Glomerular visceral epithelial cell (primary cell): Measurements from ENCODE around the gene IL6ST.

Experiments
- DNase-seq: peaks from one replicate; pipeline ENCODE4 v3.0.0-alpha.2; 2016; ENCODE audit errors: extremely low spot score

The IL6ST gene

GRCh38 chr5:55920784-55921183 lies 74.0 kb downstream of the IL6ST start:
- DNase-seq, result no peak

- no peak for DNase-seq
Measured at GRCh38 chr5:55919625-55920024, 75.1 kb downstream of the IL6ST start.

GRCh38 chr5:55918087-55919035 lies 76.4 kb downstream of the IL6ST start:
- peak; percentile 64 for DNase-seq

- no peak for DNase-seq
Measured at GRCh38 chr5:55917402-55918086, 77.2 kb downstream of the IL6ST start.

GRCh38 chr5:55916986-55917385 lies 77.8 kb downstream of the IL6ST start:
- no peak for DNase-seq

- DNase-seq, result no peak
Measured at GRCh38 chr5:55915783-55916182, 79.0 kb downstream of the IL6ST start.

- DNase-seq, result no peak
Measured at GRCh38 chr5:55914971-55915370, 79.8 kb downstream of the IL6ST start.

GRCh38 chr5:55913466-55914413 lies 81.0 kb downstream of the IL6ST start:
- DNase-seq, result peak; percentile 76

- DNase-seq, result no peak
Measured at GRCh38 chr5:55911784-55912653, 82.7 kb downstream of the IL6ST start.

- no peak for DNase-seq
Measured at GRCh38 chr5:55908804-55909203, 86.0 kb downstream of the IL6ST start.

GRCh38 chr5:55907927-55908326 lies 86.8 kb downstream of the IL6ST start:
- no peak for DNase-seq

GRCh38 chr5:55905251-55905650 lies 89.5 kb downstream of the IL6ST start:
- DNase-seq, result no peak

GRCh38 chr5:55904152-55904551 lies 90.6 kb downstream of the IL6ST start:
- DNase-seq, result no peak

GRCh38 chr5:55903121-55903701 lies 91.6 kb downstream of the IL6ST start:
- peak; percentile 73 for DNase-seq

- DNase-seq, result no peak
Measured at GRCh38 chr5:55902696-55903095, 92.1 kb downstream of the IL6ST start.

- DNase-seq, result no peak
Measured at GRCh38 chr5:55900776-55901175, 94.0 kb downstream of the IL6ST start.

- no peak for DNase-seq
Measured at GRCh38 chr5:55900068-55900467, 94.7 kb downstream of the IL6ST start.

GRCh38 chr5:55899344-55899743 lies 95.4 kb downstream of the IL6ST start:
- DNase-seq, result no peak

- DNase-seq, result no peak
Measured at GRCh38 chr5:55897905-55898304, 96.9 kb downstream of the IL6ST start.

GRCh38 chr5:55897206-55897894 lies 97.4 kb downstream of the IL6ST start:
- no peak for DNase-seq
